SK-N-SH (cell line): ENCODE data around the gene WDR17. TPM values are rescaled to one million over a fixed set of nuclear protein-coding genes. Genes with fewer than 3 reads are reported as not detected.

Experiments
- CTCF ChIA-PET: fragments of 300-600, 350-600 bp; formaldehyde crosslinking; extraction: SDS; loops from one replicate; lab custom pipeline; 2021; lab: Yijun Ruan, JAX
- POLR2A ChIA-PET: fragments of 350-600 bp; sonication (Branson Sonifier 250); formaldehyde crosslinking; extraction: SDS; loops from one replicate; lab custom pipeline; 2020; ENCODE audit warnings: antibody characterized with exemption, inconsistent platforms; lab: Yijun Ruan, JAX
- DNase-seq: peaks from one replicate; pipeline ENCODE4 v3.0.0; 2012
- H2AFZ ChIP-seq: fragments of 200-600 bp; sonication (generic); 2 replicates; pipeline ENCODE4 v1.8.1; 2016; ENCODE audit warnings: antibody characterized with exemption, mild to moderate bottlenecking, low read depth
- H3F3A ChIP-seq: fragments of 200-600 bp; sonication (generic); replicated peaks from 2 replicates; pipeline ENCODE3; 2016; ENCODE audit warnings: antibody characterized with exemption, mild to moderate bottlenecking; ENCODE audit not compliant: insufficient read depth
- H3K27ac ChIP-seq, 2 experiments: fragments of 200-500 bp in 1 of 2; fragments of 200-600 bp in 1 of 2; sonication (Bioruptor generic) in 1 of 2; sonication (generic), shearing (Covaris generic) in 1 of 2; 2 replicates each; pipeline versions ENCODE4 v1.5.1 to v1.6.1; 2014 to 2016; ENCODE audit warnings: low read depth in 2 of 2, inconsistent platforms in 1 of 2, low read length in 1 of 2, mild to moderate bottlenecking in 1 of 2, mixed read lengths in 1 of 2
- H3K27me3 ChIP-seq: fragments of 200-600 bp; sonication (generic), shearing (Covaris generic); 2 replicates; pipeline ENCODE4 v1.6.1; 2016; ENCODE audit warnings: mixed run types; ENCODE audit not compliant: insufficient read depth
- H3K36me3 ChIP-seq, 2 experiments: fragments of 200-500 bp in 1 of 2; fragments of 200-600 bp in 1 of 2; sonication (Bioruptor generic) in 1 of 2; sonication (generic) in 1 of 2; replicated peaks in 1 of 2; 2 replicates each; pipeline versions ENCODE3 to v1.5.1; 2014 to 2016; ENCODE audit warnings: low read length in 1 of 2, mild to moderate bottlenecking in 1 of 2; ENCODE audit not compliant: insufficient read depth in 2 of 2, control insufficient read depth in 1 of 2
- H3K4me1 ChIP-seq, 2 experiments: fragments of 200-500 bp in 1 of 2; fragments of 200-600 bp in 1 of 2; sonication (Bioruptor generic) in 1 of 2; sonication (generic), shearing (Covaris generic) in 1 of 2; 2 replicates each; pipeline versions ENCODE4 v1.5.1 to v1.6.1; 2014 to 2016; ENCODE audit warnings: low read depth in 1 of 2, low read length in 1 of 2, mixed run types in 1 of 2; ENCODE audit not compliant: insufficient read depth in 2 of 2, control insufficient read depth in 1 of 2
- H3K4me2 ChIP-seq: fragments of 200-600 bp; sonication (generic), shearing (Covaris generic); 2 replicates; pipeline ENCODE4 v1.6.1; 2017; ENCODE audit warnings: mixed run types
- H3K4me3 ChIP-seq, 2 experiments: fragments of 200-500 bp in 1 of 2; fragments of 200-600 bp in 1 of 2; sonication (Bioruptor generic) in 1 of 2; sonication (generic), shearing (Covaris generic) in 1 of 2; 2 replicates each; pipeline versions ENCODE4 v1.5.1 to v1.8.1; 2014 to 2016; ENCODE audit warnings: low read depth in 2 of 2, inconsistent platforms in 1 of 2, low read length in 1 of 2, mild to moderate bottlenecking in 1 of 2, mixed read lengths in 1 of 2, moderate library complexity in 1 of 2
- H3K79me2 ChIP-seq: fragments of 200-600 bp; sonication (generic); 2 replicates; pipeline ENCODE4 v1.8.1; 2017; ENCODE audit warnings: mild to moderate bottlenecking; ENCODE audit not compliant: insufficient read depth
- H3K9ac ChIP-seq: fragments of 200-600 bp; sonication (generic); 2 replicates; pipeline ENCODE4 v1.6.1; 2017; ENCODE audit warnings: mixed run types
- H3K9me2 ChIP-seq: fragments of 200-600 bp; sonication (generic); 2 replicates; pipeline ENCODE4 v1.6.1; 2017; ENCODE audit warnings: mixed run types
- H3K9me3 ChIP-seq: fragments of 200-600 bp; sonication (generic); 2 replicates; pipeline ENCODE4 v1.6.1; 2017; ENCODE audit warnings: mixed run types, mild to moderate bottlenecking, moderate library complexity
- H4K20me1 ChIP-seq: fragments of 200-600 bp; sonication (generic); 2 replicates; pipeline ENCODE4 v1.6.1; 2017; ENCODE audit warnings: mild to moderate bottlenecking, mixed run types; ENCODE audit not compliant: insufficient read depth
- EZH2phosphoT487 ChIP-seq: fragments of 200-600 bp; sonication (generic); IDR thresholded peaks from 2 replicates; pipeline ENCODE4 v1.6.1; 2017; ENCODE audit warnings: low read depth, mixed run types, mild to moderate bottlenecking, antibody characterized with exemption, moderate library complexity, borderline replicate concordance
- FOXJ3 ChIP-seq: sonication (generic); formaldehyde crosslinking; IDR thresholded peaks from 2 replicates; pipeline ENCODE4 v1.5.1; 2020; ENCODE audit warnings: mild to moderate bottlenecking, missing genetic modification reagents
- GABPA ChIP-seq: IDR thresholded peaks from 2 replicates; pipeline ENCODE4 v1.4.0; 2012; ENCODE audit warnings: low read depth, mild to moderate bottlenecking
- GATA2 ChIP-seq: sonication (generic); formaldehyde crosslinking; IDR thresholded peaks from 2 replicates; pipeline ENCODE4 v1.5.0; 2020; ENCODE audit warnings: mild to moderate bottlenecking, missing genetic modification reagents
- JUND ChIP-seq: IDR thresholded peaks from 2 replicates; pipeline ENCODE4 v1.4.0; 2012
- MEF2A ChIP-seq: IDR thresholded peaks from 2 replicates; pipeline ENCODE4 v1.4.0; 2012; ENCODE audit warnings: low read depth, borderline replicate concordance
- NFIC ChIP-seq: IDR thresholded peaks from 2 replicates; pipeline ENCODE4 v1.4.0; 2012; ENCODE audit warnings: borderline replicate concordance
- POLR2AphosphoS5 ChIP-seq: IDR thresholded peaks from 2 replicates; pipeline ENCODE4 v1.6.1; 2012; ENCODE audit warnings: low read depth, low read length
- RAD21 ChIP-seq: IDR thresholded peaks from 2 replicates; pipeline ENCODE4 v1.6.1; 2012; ENCODE audit warnings: mild to moderate bottlenecking, low read length
- RCOR1 ChIP-seq: fragments of 150-350 bp; IDR thresholded peaks from 2 replicates; pipeline ENCODE4 v1.6.1; 2017; ENCODE audit warnings: antibody characterized with exemption, low read length
- RFX5 ChIP-seq: IDR thresholded peaks from 2 replicates; pipeline ENCODE4 v1.6.1; 2012; ENCODE audit warnings: mild to moderate bottlenecking, improper control_type of control experiment, low read length
- SIN3A ChIP-seq: IDR thresholded peaks from 2 replicates; pipeline ENCODE4 v1.6.1; 2012; ENCODE audit warnings: low read depth, mild to moderate bottlenecking, low read length, moderate library complexity, borderline replicate concordance
- SMC3 ChIP-seq: IDR thresholded peaks from 2 replicates; pipeline ENCODE4 v1.6.1; 2012; ENCODE audit warnings: low read depth, low read length, improper control_type of control experiment
- TAF1 ChIP-seq: IDR thresholded peaks from 2 replicates; pipeline ENCODE4 v1.6.1; 2012; ENCODE audit warnings: low read depth, mild to moderate bottlenecking, low read length, moderate library complexity, borderline replicate concordance
- TEAD4 ChIP-seq: IDR thresholded peaks from 2 replicates; pipeline ENCODE4 v1.4.0; 2012; ENCODE audit warnings: mild to moderate bottlenecking, borderline replicate concordance; ENCODE audit not compliant: insufficient read depth
- WGBS: methylation state at CpG from one replicate; pipeline ENCODE4 v1.1.6; 2017; ENCODE audit warnings: low lambda C conversion rate; 5-methylcytosine and 5-hydroxymethylcytosine counted together
- polyA plus RNA-seq, 3 experiments: library from polyadenylated mRNA; depleted of rRNA; stranded (reverse); fragments of >200 nt; gene quantifications; 2 replicates each; pipeline ENCODE4 v1.2.3, GENCODE V29; 2012
- TF ChIP-seq, protein P1 (sequence below): fragments of 200-600 bp; sonication (generic); IDR thresholded peaks from 2 replicates; pipeline ENCODE4 v1.6.1; 2017; ENCODE audit warnings: antibody characterized with exemption, mild to moderate bottlenecking, moderate library complexity
- TF ChIP-seq, protein P2 (sequence below): IDR thresholded peaks from 2 replicates; pipeline ENCODE4 v1.4.0; 2012; ENCODE audit warnings: low read depth, borderline replicate concordance

Gene WDR17
- polyA plus RNA-seq, 1 of the 3 experiments (the other 2 are of a cell fraction) = 0.72 TPM

- Histone ChIP-seq H3K4me2 (no peak overlapping the region), H3K27me3 (no peaks in the 10 kb centered on the region)
These were observed 139.7 kb downstream of the WDR17 start for GRCh38 chr4:176205299-176205698.

GRCh38 chr4:176207839-176208238 lies 142.2 kb downstream of the WDR17 start:
- no peaks in the 10 kb centered on the region for H3K36me3 ChIP-seq
- H3K79me2 ChIP-seq = no peaks in the 10 kb centered on the region
- ChIA-PET POLR2A (no interaction called here), CTCF (interaction anchor here (0.7 to 0.8 kb wide), 2 partner anchors 10 to 155 kb away, joined by 3 read pairs; no protein-coding TSS in a partner anchor)
- H4K20me1 ChIP-seq = no peaks in the 10 kb centered on the region
- H3K27me3 ChIP-seq = no peaks in the 10 kb centered on the region
- DNase-seq = no peak
- H3K9me2 ChIP-seq = no peaks in the 10 kb centered on the region
- no peaks in the 10 kb centered on the region for H3K9me3 ChIP-seq
- no peak overlapping the region for H3K9ac ChIP-seq
- H3K4me1 ChIP-seq = no peaks in the 10 kb centered on the region; a peak in 1 of 4 replicates
- H3K27ac ChIP-seq = no peak overlapping the region
- H2AFZ ChIP-seq = no peak overlapping the region
- no peak overlapping the region for H3K4me2 ChIP-seq
- TF ChIP-seq NFIC = no peak
- TF ChIP-seq GATA2 (CRISPR knock-in tag) = peak; percentile 56; the same call in 1 of the 2 replicates
- TF ChIP-seq, all 33 proteins: peak for 1
- Histone ChIP-seq H3K4me3 (no peak overlapping the region), H3F3A (no peaks in the 10 kb centered on the region)
- 49% methylated on average over 5 of the region's 5 CpGs for WGBS

More at GRCh38 chr4:176205299-176205698, 139.7 kb downstream of the WDR17 start:
- Histone ChIP-seq H3K9me2 (no peaks in the 10 kb centered on the region), H3K36me3 (no peaks in the 10 kb centered on the region), H3F3A (no peaks in the 10 kb centered on the region), H3K4me1 (no peaks in the 10 kb centered on the region; a peak in 1 of 4 replicates), H3K27ac (no peak overlapping the region), H3K79me2 (no peaks in the 10 kb centered on the region), H3K9ac (no peak overlapping the region), H2AFZ (no peak overlapping the region), H3K9me3 (no peaks in the 10 kb centered on the region), H3K4me3 (no peak overlapping the region), H4K20me1 (no peaks in the 10 kb centered on the region)
- no peak for DNase-seq
- POLR2A ChIA-PET = no interaction called here
- CTCF ChIA-PET = interaction anchor here (0.7 kb wide), 1 partner anchor 101 kb away, joined by 4 read pairs; no protein-coding TSS in a partner anchor
- WGBS = 73% methylated on average over 3 of the region's 4 CpGs
- TF ChIP-seq POLR2AphosphoS5 = no peak
- TF ChIP-seq, protein P1, sequence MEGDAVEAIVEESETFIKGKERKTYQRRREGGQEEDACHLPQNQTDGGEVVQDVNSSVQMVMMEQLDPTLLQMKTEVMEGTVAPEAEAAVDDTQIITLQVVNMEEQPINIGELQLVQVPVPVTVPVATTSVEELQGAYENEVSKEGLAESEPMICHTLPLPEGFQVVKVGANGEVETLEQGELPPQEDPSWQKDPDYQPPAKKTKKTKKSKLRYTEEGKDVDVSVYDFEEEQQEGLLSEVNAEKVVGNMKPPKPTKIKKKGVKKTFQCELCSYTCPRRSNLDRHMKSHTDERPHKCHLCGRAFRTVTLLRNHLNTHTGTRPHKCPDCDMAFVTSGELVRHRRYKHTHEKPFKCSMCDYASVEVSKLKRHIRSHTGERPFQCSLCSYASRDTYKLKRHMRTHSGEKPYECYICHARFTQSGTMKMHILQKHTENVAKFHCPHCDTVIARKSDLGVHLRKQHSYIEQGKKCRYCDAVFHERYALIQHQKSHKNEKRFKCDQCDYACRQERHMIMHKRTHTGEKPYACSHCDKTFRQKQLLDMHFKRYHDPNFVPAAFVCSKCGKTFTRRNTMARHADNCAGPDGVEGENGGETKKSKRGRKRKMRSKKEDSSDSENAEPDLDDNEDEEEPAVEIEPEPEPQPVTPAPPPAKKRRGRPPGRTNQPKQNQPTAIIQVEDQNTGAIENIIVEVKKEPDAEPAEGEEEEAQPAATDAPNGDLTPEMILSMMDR = no peak

- H3K9me3 ChIP-seq = no peaks in the 10 kb centered on the region
- H3K9ac ChIP-seq = no peak overlapping the region
- no peaks in the 10 kb centered on the region for H3K36me3 ChIP-seq
- no peak overlapping the region for H3K4me3 ChIP-seq
- H3F3A ChIP-seq = no peaks in the 10 kb centered on the region
- CTCF ChIA-PET = no interaction called here
- H3K27ac ChIP-seq = no peak overlapping the region
- no peaks in the 10 kb centered on the region for H3K79me2 ChIP-seq
- no peak overlapping the region for H3K4me2 ChIP-seq
- H3K27me3 ChIP-seq = no peaks in the 10 kb centered on the region
- H3K9me2 ChIP-seq = no peaks in the 10 kb centered on the region
- H4K20me1 ChIP-seq = no peaks in the 10 kb centered on the region
- DNase-seq = no peak
- 91% methylated on average over 4 of the region's 4 CpGs for WGBS
- POLR2A ChIA-PET = no interaction called here
- no peaks in the 10 kb centered on the region; a peak in 1 of 4 replicates for H3K4me1 ChIP-seq
- no peak overlapping the region for H2AFZ ChIP-seq
- TF ChIP-seq, protein P2, sequence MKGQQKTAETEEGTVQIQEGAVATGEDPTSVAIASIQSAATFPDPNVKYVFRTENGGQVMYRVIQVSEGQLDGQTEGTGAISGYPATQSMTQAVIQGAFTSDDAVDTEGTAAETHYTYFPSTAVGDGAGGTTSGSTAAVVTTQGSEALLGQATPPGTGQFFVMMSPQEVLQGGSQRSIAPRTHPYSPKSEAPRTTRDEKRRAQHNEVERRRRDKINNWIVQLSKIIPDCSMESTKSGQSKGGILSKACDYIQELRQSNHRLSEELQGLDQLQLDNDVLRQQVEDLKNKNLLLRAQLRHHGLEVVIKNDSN = no peak
- TF ChIP-seq GABPA (no peak), TAF1 (no peak), EZH2phosphoT487 (no peak), SIN3A (no peak), MEF2A (no peak), POLR2AphosphoS5 (no peak), RAD21 (no peak), TEAD4 (no peak), GATA2 (CRISPR knock-in tag) (no peak), RCOR1 (no peak), JUND (no peak), SMC3 (no peak), RFX5 (no peak), FOXJ3 (no peak)
- TF ChIP-seq, protein P1 = no peak
These were observed 143.9 kb downstream of the WDR17 start for GRCh38 chr4:176209535-176209934.
